Smooth muscle cell of the brain vasculature (primary cell): ENCODE data around the gene NF2.

Experiments used
- DNase-seq: peaks from one replicate; pipeline ENCODE4 v3.0.0-alpha.2; 2012; ENCODE audit warnings: low read depth, low spot score

Gene NF2

GRCh38 chr22:29720811-29721323 is 117.4 kb downstream of the NF2 start:
- DNase-seq = no peak

- no peak for DNase-seq
These were observed 118.7 kb downstream of the NF2 start for GRCh38 chr22:29722151-29722550.

- no peak for DNase-seq
These were observed 119.2 kb downstream of the NF2 start for GRCh38 chr22:29722587-29722986.

GRCh38 chr22:29723766-29724165 is 120.3 kb downstream of the NF2 start:
- DNase-seq = no peak

- DNase-seq = no peak
These were observed 121.4 kb downstream of the NF2 start for GRCh38 chr22:29724843-29725242.

GRCh38 chr22:29726106-29726505 is 122.7 kb downstream of the NF2 start:
- DNase-seq = no peak

GRCh38 chr22:29726512-29727130 is 123.2 kb downstream of the NF2 start:
- no peak for DNase-seq

GRCh38 chr22:29727131-29727523 is 123.7 kb downstream of the NF2 start:
- DNase-seq = no peak

GRCh38 chr22:29729161-29729560 is 125.7 kb downstream of the NF2 start:
- DNase-seq = no peak

GRCh38 chr22:29731058-29731850 is 127.8 kb downstream of the NF2 start:
- DNase-seq = no peak

- DNase-seq = no peak
These were observed 129.4 kb downstream of the NF2 start for GRCh38 chr22:29732883-29733282.

- no peak for DNase-seq
These were observed 130.1 kb downstream of the NF2 start for GRCh38 chr22:29733362-29734201.

- no peak for DNase-seq
These were observed 131.0 kb downstream of the NF2 start for GRCh38 chr22:29734406-29734805.

- DNase-seq = no peak
These were observed 131.4 kb downstream of the NF2 start for GRCh38 chr22:29734838-29735237.

GRCh38 chr22:29735416-29735815 is 132.0 kb downstream of the NF2 start:
- DNase-seq = no peak

- no peak for DNase-seq
These were observed 134.1 kb downstream of the NF2 start for GRCh38 chr22:29737251-29738117.

- no peak for DNase-seq
These were observed 134.8 kb downstream of the NF2 start for GRCh38 chr22:29738118-29738815.

GRCh38 chr22:29739346-29739875 is 136.0 kb downstream of the NF2 start:
- no peak for DNase-seq

- no peak for DNase-seq
These were observed 136.8 kb downstream of the NF2 start for GRCh38 chr22:29740216-29740615.

GRCh38 chr22:29741926-29742325 is 138.5 kb downstream of the NF2 start:
- DNase-seq = no peak
